ENCODE data around the gene PLEKHG3.

Gene PLEKHG3

DNA sequence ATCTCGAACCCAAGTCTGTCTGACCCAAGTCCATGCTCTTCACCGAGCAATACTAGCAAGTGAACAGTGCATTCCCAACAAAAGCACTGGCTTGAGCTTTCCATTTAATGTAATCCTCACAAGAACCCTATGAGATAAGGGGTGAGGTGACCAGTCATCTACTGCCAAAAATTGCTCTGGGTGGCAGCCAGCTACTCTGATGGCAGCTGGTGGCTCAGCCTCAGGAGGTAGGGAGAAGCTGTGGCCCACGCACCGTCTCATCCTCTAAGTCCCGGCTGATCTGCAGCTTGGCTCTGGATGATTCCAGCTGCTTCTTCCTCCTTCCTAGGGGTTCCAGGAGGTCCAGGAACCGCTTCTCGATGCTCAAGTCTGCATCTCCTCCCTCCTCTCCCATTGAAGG lies 75.2 kb downstream of the PLEKHG3 start:
- ChIA-PET POLR2A (interaction anchor here (0.6 kb wide), 1 partner anchor 26 kb away, joined by 3 read pairs; no protein-coding TSS in a partner anchor), CTCF (interaction anchor here (0.7 to 1.1 kb wide), 2 partner anchors 29 to 111 kb away, joined by 3 read pairs; no protein-coding TSS in a partner anchor)
- TF ChIP-seq HDGF (IDR thresholded peaks at IDR 0.05; ENCODE audit: borderline replicate concordance) (no peak), FOXM1 (IDR thresholded peaks at IDR 0.05; ENCODE audit: borderline replicate concordance) (no peak), FOXA1 (IDR thresholded peaks at IDR 0.05) (no peak), ZNF384 (IDR thresholded peaks at IDR 0.05) (no peak)
- TF ChIP-seq, protein P1, sequence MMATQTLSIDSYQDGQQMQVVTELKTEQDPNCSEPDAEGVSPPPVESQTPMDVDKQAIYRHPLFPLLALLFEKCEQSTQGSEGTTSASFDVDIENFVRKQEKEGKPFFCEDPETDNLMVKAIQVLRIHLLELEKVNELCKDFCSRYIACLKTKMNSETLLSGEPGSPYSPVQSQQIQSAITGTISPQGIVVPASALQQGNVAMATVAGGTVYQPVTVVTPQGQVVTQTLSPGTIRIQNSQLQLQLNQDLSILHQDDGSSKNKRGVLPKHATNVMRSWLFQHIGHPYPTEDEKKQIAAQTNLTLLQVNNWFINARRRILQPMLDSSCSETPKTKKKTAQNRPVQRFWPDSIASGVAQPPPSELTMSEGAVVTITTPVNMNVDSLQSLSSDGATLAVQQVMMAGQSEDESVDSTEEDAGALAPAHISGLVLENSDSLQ (IDR thresholded peaks at IDR 0.05), result no peak
- no peak for DNase-seq (ENCODE audit: extremely low spot score)

DNA sequence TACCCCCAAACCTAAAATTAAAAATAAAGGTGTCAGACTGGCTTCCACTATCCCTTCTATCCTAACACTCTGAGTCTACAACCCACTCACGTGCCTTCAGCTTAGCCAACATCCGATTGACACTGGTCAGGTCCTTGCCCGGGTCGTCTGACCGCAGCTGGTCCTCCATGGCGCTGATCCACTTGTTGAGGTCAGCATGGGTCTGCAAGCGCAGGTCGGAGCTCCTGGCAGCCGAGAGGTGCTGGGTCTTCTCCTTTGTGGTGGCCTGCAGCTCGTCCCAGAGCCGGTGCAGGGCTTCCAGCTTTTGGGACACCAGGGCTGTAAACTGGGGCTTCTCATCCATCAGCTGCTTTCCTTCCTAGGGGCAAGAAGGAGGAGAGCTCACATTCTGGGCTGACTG lies 78.0 kb downstream of the PLEKHG3 start:
- POLR2A ChIA-PET, result interaction anchor here (1.4 kb wide), 1 partner anchor 14 kb away, joined by 3 read pairs; no protein-coding TSS in a partner anchor
- DNase-seq (ENCODE audit: extremely low spot score), result no peak
- CTCF ChIA-PET, result interaction anchor here (0.5 to 0.8 kb wide), 3 partner anchors 17 to 279 kb away, joined by 3 to 4 read pairs (median 3); no protein-coding TSS in a partner anchor
- no peak for TF ChIP-seq SUZ12 (IDR thresholded peaks at IDR 0.05)
- no peak for TF ChIP-seq LEF1 (IDR thresholded peaks at IDR 0.05; ENCODE audit: borderline replicate concordance)
- no peak for TF ChIP-seq ZNF384 (IDR thresholded peaks at IDR 0.05)

DNA sequence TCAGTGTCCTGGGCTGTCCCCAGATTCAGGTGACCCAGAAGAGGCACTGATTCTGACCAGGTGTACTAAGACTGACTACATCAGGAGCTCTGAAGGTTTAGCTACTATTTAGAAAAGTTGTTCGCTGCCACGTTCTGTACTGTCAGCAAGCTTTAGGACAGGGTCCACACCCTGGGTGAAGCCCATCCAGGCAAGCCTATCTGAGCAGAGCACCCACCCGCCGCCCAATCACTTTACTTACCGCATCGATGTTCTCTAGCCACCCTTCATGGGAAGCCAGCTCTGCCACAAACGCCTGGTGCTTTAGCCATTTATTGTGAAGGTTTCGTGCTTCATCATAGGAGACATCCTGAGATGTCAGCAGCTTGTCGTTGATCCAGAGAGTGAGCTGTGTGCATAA lies 79.8 kb downstream of the PLEKHG3 start:
- no peak for TF ChIP-seq ELF4 (IDR thresholded peaks at IDR 0.05)
- TF ChIP-seq ZNF384 (IDR thresholded peaks at IDR 0.05), result no peak
- no peak for TF ChIP-seq FOXM1 (IDR thresholded peaks at IDR 0.05; ENCODE audit: borderline replicate concordance)
- TF ChIP-seq SUZ12 (IDR thresholded peaks at IDR 0.05), result no peak
- TF ChIP-seq, protein P1 (IDR thresholded peaks at IDR 0.05), result no peak
- TF ChIP-seq ARNT (IDR thresholded peaks at IDR 0.05), result no peak
- TF ChIP-seq FOXA1 (IDR thresholded peaks at IDR 0.05), result no peak
- no peak for TF ChIP-seq HDGF (IDR thresholded peaks at IDR 0.05; ENCODE audit: borderline replicate concordance)
- TF ChIP-seq FOXK2 (IDR thresholded peaks at IDR 0.05), result no peak
- no peak for TF ChIP-seq SP1 (IDR thresholded peaks at IDR 0.05)
- TF ChIP-seq L3MBTL2 (conservative IDR thresholded peaks at IDR 0.05), result no peak
- TF ChIP-seq CTBP1 (IDR thresholded peaks at IDR 0.05; ENCODE audit: borderline replicate concordance), result no peak
- no peak for TF ChIP-seq NFRKB (IDR thresholded peaks at IDR 0.05)
- CTCF ChIA-PET, result no interaction called here
- POLR2A ChIA-PET, result no interaction called here
- DNase-seq (ENCODE audit: extremely low spot score), result no peak

DNA sequence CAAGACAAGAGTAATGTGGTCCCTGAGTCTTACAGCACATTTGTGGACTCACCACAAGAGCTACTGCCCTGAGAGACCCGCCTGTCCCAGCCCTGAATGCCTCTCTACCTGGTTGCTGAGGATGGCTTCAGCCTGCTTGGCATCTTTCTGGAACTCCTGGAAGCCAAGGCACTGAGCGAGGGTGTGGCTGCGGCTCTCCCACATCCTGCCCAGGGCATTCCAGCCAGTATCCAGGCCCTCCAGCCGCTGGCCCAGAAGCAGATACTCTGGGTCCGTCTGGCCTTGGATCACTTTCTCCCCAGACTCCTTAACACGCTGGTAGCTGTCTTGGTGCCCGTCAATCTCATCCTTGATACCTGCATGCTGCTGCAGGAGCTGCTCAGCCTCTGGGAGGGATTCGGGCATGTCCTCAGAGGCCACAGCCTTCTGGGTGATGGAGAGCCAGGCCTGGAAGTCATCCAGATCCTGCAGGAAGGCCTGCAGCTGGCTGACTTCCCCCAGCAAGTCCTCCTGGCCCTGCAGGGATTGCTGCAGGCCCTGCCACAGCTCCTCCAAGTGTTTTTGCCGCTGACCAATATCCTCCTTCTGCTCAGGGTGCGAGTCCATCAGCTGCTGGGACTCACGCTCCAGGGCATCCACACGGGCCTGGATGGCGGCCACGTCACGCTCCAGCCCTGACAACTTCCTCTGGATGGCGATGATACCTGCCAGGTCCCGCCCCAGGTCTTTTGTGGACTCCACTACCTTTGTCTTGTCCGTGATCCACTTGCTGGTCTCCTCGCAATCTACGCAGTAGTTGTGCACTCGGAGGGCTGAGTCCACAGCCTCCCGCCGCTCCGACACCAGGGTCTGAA lies 82.3 kb downstream of the PLEKHG3 start:
- POLR2A ChIA-PET, result no interaction called here
- no peak for TF ChIP-seq LEF1 (IDR thresholded peaks at IDR 0.05; ENCODE audit: borderline replicate concordance)
- TF ChIP-seq L3MBTL2 (conservative IDR thresholded peaks at IDR 0.05), result no peak
- TF ChIP-seq, protein P1 (IDR thresholded peaks at IDR 0.05), result no peak
- TF ChIP-seq BHLHE40 (IDR thresholded peaks at IDR 0.05; ENCODE audit: borderline replicate concordance), result no peak
- no peak for TF ChIP-seq FOXM1 (IDR thresholded peaks at IDR 0.05; ENCODE audit: borderline replicate concordance)
- no peak for TF ChIP-seq HDGF (IDR thresholded peaks at IDR 0.05; ENCODE audit: borderline replicate concordance)
- TF ChIP-seq FOXK2 (IDR thresholded peaks at IDR 0.05), result no peak
- no peak for TF ChIP-seq ELF4 (IDR thresholded peaks at IDR 0.05)
- no peak for TF ChIP-seq ZNF384 (IDR thresholded peaks at IDR 0.05)
- TF ChIP-seq FOXA1 (IDR thresholded peaks at IDR 0.05), result no peak
- TF ChIP-seq SUZ12 (IDR thresholded peaks at IDR 0.05), result no peak
- no peak for TF ChIP-seq SP1 (IDR thresholded peaks at IDR 0.05)
- TF ChIP-seq CTBP1 (IDR thresholded peaks at IDR 0.05; ENCODE audit: borderline replicate concordance), result no peak
- no peak for TF ChIP-seq NFRKB (IDR thresholded peaks at IDR 0.05)
- no peak for TF ChIP-seq TARDBP (IDR thresholded peaks at IDR 0.05)
- no peak for TF ChIP-seq ARNT (IDR thresholded peaks at IDR 0.05)
- no peak for DNase-seq (ENCODE audit: extremely low spot score)
- CTCF ChIA-PET, result no interaction called here

DNA sequence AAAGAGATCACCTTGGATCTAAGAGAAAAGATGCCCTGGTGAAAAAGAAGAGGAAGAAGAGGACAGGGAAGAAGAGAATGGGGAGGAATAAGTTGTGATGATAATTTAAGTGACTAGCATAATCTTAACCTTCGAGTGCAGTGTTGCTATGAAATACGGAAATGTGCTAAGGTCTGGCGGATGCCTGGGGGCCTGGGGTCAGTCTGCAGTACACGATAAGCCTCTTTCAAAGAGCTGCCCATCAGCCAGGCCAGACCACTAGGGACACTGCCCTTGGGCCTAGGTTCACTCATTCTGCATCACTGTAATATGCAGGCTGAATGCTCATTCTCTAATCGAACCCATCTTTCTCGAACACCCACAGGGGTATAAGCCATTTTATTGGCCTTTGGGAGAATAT lies 83.4 kb downstream of the PLEKHG3 start:
- POLR2A ChIA-PET, result no interaction called here
- no peak for TF ChIP-seq TARDBP (IDR thresholded peaks at IDR 0.05)
- TF ChIP-seq, protein P1 (IDR thresholded peaks at IDR 0.05), result no peak
- TF ChIP-seq NFRKB (IDR thresholded peaks at IDR 0.05), result no peak
- no peak for TF ChIP-seq ARNT (IDR thresholded peaks at IDR 0.05)
- no peak for TF ChIP-seq BHLHE40 (IDR thresholded peaks at IDR 0.05; ENCODE audit: borderline replicate concordance)
- no peak for TF ChIP-seq ZNF384 (IDR thresholded peaks at IDR 0.05)
- no peak for TF ChIP-seq LEF1 (IDR thresholded peaks at IDR 0.05; ENCODE audit: borderline replicate concordance)
- no peak for TF ChIP-seq L3MBTL2 (conservative IDR thresholded peaks at IDR 0.05)
- no peak for TF ChIP-seq HDGF (IDR thresholded peaks at IDR 0.05; ENCODE audit: borderline replicate concordance)
- TF ChIP-seq FOXK2 (IDR thresholded peaks at IDR 0.05), result no peak
- no peak for TF ChIP-seq CTBP1 (IDR thresholded peaks at IDR 0.05; ENCODE audit: borderline replicate concordance)
- no peak for TF ChIP-seq SP1 (IDR thresholded peaks at IDR 0.05)
- no peak for TF ChIP-seq FOXM1 (IDR thresholded peaks at IDR 0.05; ENCODE audit: borderline replicate concordance)
- DNase-seq (ENCODE audit: extremely low spot score), result no peak
- CTCF ChIA-PET, result no interaction called here
